Skeletal muscle tissue (tissue), 4 donors: ENCODE data around the gene KCNA10. TPM values are rescaled to one million over a fixed set of nuclear protein-coding genes. Genes with fewer than 3 reads are reported as not detected.

ENCODE experiments used
- H3K27ac ChIP-seq: one replicate; pipeline ENCODE4 v1.7.0; 2013; ENCODE audit warnings: mild to moderate bottlenecking, low read depth, low read length, inconsistent platforms
- H3K27me3 ChIP-seq, 3 donors: one replicate each; pipeline ENCODE4 v1.7.0; 2013; ENCODE audit warnings: low read length in 3 of 3; ENCODE audit not compliant: control insufficient read depth in 3 of 3, insufficient read depth in 3 of 3
- H3K36me3 ChIP-seq, 3 donors: one replicate each; pipeline ENCODE4 v1.7.0; 2013; ENCODE audit warnings: low read length in 3 of 3; ENCODE audit not compliant: control insufficient read depth in 3 of 3, insufficient read depth in 3 of 3
- H3K4me1 ChIP-seq, 3 donors: one replicate each; pipeline ENCODE4 v1.7.0; 2013; ENCODE audit warnings: low read length in 3 of 3, mild to moderate bottlenecking in 3 of 3; ENCODE audit not compliant: control insufficient read depth in 3 of 3, insufficient read depth in 3 of 3
- H3K4me3 ChIP-seq, 3 donors: one replicate each; pipeline ENCODE4 v1.7.0; 2013; ENCODE audit warnings: low read length in 3 of 3
- H3K9ac ChIP-seq, 3 donors: one replicate each; pipeline ENCODE4 v1.7.0; 2013; ENCODE audit warnings: low read length in 3 of 3, mild to moderate bottlenecking in 3 of 3, moderate library complexity in 2 of 3, low read depth in 1 of 3
- H3K9me3 ChIP-seq, 3 donors: one replicate each; pipeline ENCODE4 v1.7.0; 2013; ENCODE audit warnings: low read length in 3 of 3; ENCODE audit not compliant: control insufficient read depth in 3 of 3
- total RNA-seq: library from RNA; depleted of rRNA; stranded (reverse); fragments of >200 nt; gene quantifications from one replicate; pipeline ENCODE4 v1.2.3, GENCODE V29; 2014
- donor health status: Osteomylitis.

The KCNA10 gene
- total RNA-seq, result 0.52 TPM

DNA sequence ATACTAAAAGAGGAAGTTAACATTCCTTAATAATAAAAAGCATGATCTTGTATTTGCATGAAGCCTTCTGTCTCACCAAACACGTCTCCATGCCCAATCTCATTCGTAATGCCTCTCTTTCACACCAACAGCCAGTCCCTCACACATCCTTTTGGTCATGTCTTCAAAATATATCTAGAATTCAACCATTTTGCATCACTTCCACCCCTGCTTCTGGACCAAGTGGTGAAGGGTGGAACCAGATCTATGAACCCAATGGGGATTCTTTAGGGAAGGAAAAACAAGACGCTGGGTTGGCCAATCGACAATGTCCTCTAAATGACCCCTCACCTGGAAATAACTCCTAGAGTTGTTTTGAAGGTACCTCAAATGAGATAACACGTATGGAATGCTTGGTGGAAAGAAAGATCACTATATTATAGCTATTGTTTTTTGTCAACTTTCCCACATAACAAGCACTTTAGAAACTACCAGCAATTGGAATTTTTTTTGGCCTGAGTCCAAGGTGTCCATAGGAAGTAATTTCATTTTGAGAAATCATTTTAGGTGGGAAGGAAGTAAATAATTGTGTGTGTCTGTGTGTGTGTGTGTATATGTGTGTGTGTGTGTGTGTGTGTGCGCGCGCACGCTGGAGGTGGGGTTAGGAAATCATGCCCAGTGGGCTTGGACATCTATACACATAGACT lies at the start of gene KCNA10:
TSS of gene KCNA10 (minus strand) at position 51 of the 686 bp plus-strand sequence. CDS start 388 bp downstream, outside the sequence.
- H3K9ac ChIP-seq, result no peak within 1 kb of the TSS
- H3K27me3 ChIP-seq, result peaks cover 1 to 12% (median 6%) of the 10 kb centered on the region in 3 donors
- H3K36me3 ChIP-seq, result no peaks in the 10 kb centered on the region

DNA sequence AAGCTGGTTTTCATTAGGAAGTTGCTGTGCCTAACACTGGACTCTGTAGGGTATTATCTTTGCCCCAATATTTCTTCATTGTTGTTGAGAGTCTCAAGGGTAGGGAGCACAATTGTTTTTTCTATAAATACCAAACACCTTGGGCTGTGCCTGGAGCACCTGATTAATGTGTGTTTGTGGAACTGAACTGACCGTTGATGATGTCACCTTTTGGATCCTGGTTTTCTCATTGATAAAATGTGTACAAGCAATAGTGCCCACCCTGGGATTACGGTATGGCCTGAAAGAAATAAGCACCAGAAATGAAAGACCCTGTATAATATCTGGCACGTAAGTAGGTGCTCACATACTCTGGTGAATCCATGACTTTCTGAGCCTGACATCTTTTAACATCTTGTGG lies 47.9 kb upstream of the KCNA10 start:
- H3K27ac ChIP-seq, result no peak overlapping the region
- no peak overlapping the region for H3K9ac ChIP-seq
- no peak overlapping the region for H3K4me3 ChIP-seq
- no peaks in the 10 kb centered on the region for H3K4me1 ChIP-seq
- peaks cover 0 to 16% (median 14%) of the 10 kb centered on the region in 3 donors for H3K27me3 ChIP-seq
- H3K9me3 ChIP-seq, result no peaks in the 10 kb centered on the region
- no peaks in the 10 kb centered on the region for H3K36me3 ChIP-seq

More for the DNA sequence above, at the start of gene KCNA10:
- H3K4me1 ChIP-seq, result peaks cover 2 to 8% (median 6%) of the 10 kb centered on the region in 3 donors
- no peaks in the 10 kb centered on the region for H3K9me3 ChIP-seq
- H3K4me3 ChIP-seq, result no peak within 1 kb of the TSS
- H3K27ac ChIP-seq, result no peak within 1 kb of the TSS

- H3K27me3 ChIP-seq, result peaks cover 0 to 13% (median 9%) of the 10 kb centered on the region in 3 donors
- H3K4me1 ChIP-seq, result no peaks in the 10 kb centered on the region
- H3K4me3 ChIP-seq, result no peak overlapping the region
- no peaks in the 10 kb centered on the region for H3K36me3 ChIP-seq
- no peaks in the 10 kb centered on the region for H3K9me3 ChIP-seq
- no peak overlapping the region for H3K9ac ChIP-seq
- H3K27ac ChIP-seq, result no peak overlapping the region
Observed at GRCh38 chr1:110565565-110565964, 46.6 kb upstream of the KCNA10 start.

- Histone ChIP-seq H3K36me3 (no peaks in the 10 kb centered on the region), H3K4me3 (no peak overlapping the region), H3K9me3 (no peaks in the 10 kb centered on the region), H3K27ac (no peak overlapping the region), H3K27me3 (peaks cover 0 to 17% (median 10%) of the 10 kb centered on the region in 3 donors), H3K4me1 (no peaks in the 10 kb centered on the region), H3K9ac (no peak overlapping the region)
Observed at GRCh38 chr1:110563089-110563488, 44.1 kb upstream of the KCNA10 start.

GRCh38 chr1:110561596-110561995 lies 42.6 kb upstream of the KCNA10 start:
- Histone ChIP-seq H3K36me3 (no peaks in the 10 kb centered on the region), H3K4me1 (peaks cover 0 to under 1% (median 0%) of the 10 kb centered on the region in 3 donors), H3K27me3 (peaks cover under 1 to 13% (median 10%) of the 10 kb centered on the region in 3 donors), H3K27ac (no peak overlapping the region), H3K4me3 (no peak overlapping the region), H3K9ac (no peak overlapping the region), H3K9me3 (no peaks in the 10 kb centered on the region)

- Histone ChIP-seq H3K4me1 (peaks cover 11 to 13% (median 13%) of the 10 kb centered on the region in 3 donors), H3K9ac (no peak overlapping the region), H3K4me3 (no peak overlapping the region), H3K9me3 (no peaks in the 10 kb centered on the region), H3K27ac (no peak overlapping the region), H3K27me3 (peaks cover 3 to 35% (median 25%) of the 10 kb centered on the region in 3 donors), H3K36me3 (no peaks in the 10 kb centered on the region)
Observed at GRCh38 chr1:110559157-110559556, 40.2 kb upstream of the KCNA10 start.

DNA sequence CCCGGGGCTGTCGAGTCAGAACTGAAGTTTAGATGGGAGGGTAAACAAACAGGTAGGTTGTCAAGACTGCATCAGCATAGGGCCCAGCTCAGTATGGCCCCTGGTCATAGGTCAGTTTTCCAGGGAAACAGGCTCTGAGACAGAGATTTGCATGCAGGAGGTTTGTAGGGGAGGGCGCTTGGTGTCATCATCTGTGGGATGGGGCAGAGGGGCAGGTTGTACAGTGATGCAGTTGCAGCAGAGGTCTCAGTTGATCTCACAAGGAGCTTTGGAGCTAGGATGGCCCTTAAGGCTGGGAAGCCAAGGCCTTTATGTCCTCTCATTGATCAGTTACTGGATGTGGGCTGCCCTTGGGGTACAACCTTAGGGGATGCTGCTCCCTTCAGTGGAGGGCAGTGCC lies 38.5 kb upstream of the KCNA10 start:
- H3K27me3 ChIP-seq, result peaks cover 9 to 33% (median 27%) of the 10 kb centered on the region in 3 donors

GRCh38 chr1:110556471-110556807 lies 37.5 kb upstream of the KCNA10 start:
- H3K4me1 ChIP-seq, result peaks cover 11 to 13% (median 13%) of the 10 kb centered on the region in 3 donors
- no peaks in the 10 kb centered on the region for H3K36me3 ChIP-seq
- H3K4me3 ChIP-seq, result no peak overlapping the region
- no peaks in the 10 kb centered on the region for H3K9me3 ChIP-seq
- peaks cover 9 to 43% (median 32%) of the 10 kb centered on the region in 3 donors for H3K27me3 ChIP-seq
- H3K27ac ChIP-seq, result no peak overlapping the region
- H3K9ac ChIP-seq, result no peak overlapping the region

More for the DNA sequence above, 38.5 kb upstream of the KCNA10 start:
- Histone ChIP-seq H3K9me3 (no peaks in the 10 kb centered on the region), H3K36me3 (no peaks in the 10 kb centered on the region), H3K4me3 (no peak overlapping the region), H3K4me1 (peaks cover 11 to 13% (median 13%) of the 10 kb centered on the region in 3 donors), H3K9ac (no peak overlapping the region), H3K27ac (no peak overlapping the region)

DNA sequence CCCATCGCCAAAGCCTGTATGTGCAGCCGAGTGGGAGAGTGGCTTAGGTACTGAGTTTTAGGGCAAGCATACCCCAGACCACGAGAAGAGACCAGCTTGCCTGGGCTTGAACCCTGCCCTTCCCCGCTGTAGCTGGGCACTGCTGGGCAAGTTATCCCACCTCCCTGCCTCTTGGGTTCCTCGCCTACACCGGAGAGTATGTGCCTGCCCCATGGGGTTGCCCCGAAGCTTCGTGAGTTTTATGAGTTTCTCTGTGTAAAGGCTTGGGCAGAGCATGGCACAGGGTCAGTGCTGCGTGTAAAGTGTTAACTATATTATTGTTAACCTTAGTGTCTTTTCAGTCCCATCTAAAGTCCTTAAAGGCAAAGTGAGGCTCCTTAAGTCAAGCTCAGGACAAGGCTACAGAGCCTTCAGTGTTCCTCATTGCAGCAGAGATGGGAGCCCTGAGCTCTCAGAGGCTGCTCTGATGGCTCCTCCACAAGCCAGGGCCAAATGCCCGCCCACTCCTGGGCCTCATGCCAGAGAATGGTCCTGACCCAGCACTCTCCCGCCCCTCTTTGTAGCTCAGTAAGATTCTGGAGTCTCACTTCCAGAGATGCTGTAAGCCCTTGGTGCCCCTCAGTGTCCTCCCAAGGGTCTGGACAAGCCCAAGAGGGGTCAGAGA lies 37.0 kb upstream of the KCNA10 start:
- H3K4me3 ChIP-seq, result peak overlapping the region; percentile 14 to 64 (median 57)
- no peaks in the 10 kb centered on the region for H3K9me3 ChIP-seq

More for the DNA sequence above, 37.0 kb upstream of the KCNA10 start:
- Histone ChIP-seq H3K4me1 (peaks cover 11 to 13% (median 13%) of the 10 kb centered on the region in 3 donors), H3K27ac (no peak overlapping the region), H3K27me3 (peaks cover 11 to 43% (median 34%) of the 10 kb centered on the region in 3 donors), H3K9ac (peak overlapping the region in 2 of 3 donors; percentile 43 to 57), H3K36me3 (no peaks in the 10 kb centered on the region)
